SJSA1 (cell line): ENCODE measurements around the gene CHRNB1. TPM values are rescaled to one million over a fixed set of nuclear protein-coding genes. Genes with fewer than 3 reads are reported as not detected.

Source experiments
- DNase-seq, 2 experiments: peaks; one replicate each; pipeline ENCODE4 v3.0.0-alpha.2; 2015 to 2020; ENCODE audit warnings: low spot score in 2 of 2, low read depth in 1 of 2
- H3K27ac ChIP-seq: fragments of 250-450 bp; sonication (Bioruptor Pico); 2 replicates; pipeline ENCODE4 v1.5.1; 2020; ENCODE audit warnings: mild to moderate bottlenecking, moderate library complexity
- H3K27me3 ChIP-seq: fragments of 250-450 bp; sonication (Bioruptor Pico); replicated peaks from 2 replicates; pipeline ENCODE4 v1.5.1; 2020; ENCODE audit warnings: mild to moderate bottlenecking, moderate library complexity
- H3K36me3 ChIP-seq: fragments of 250-450 bp; sonication (Bioruptor Pico); 2 replicates; pipeline ENCODE4 v1.5.1; 2020; ENCODE audit warnings: mild to moderate bottlenecking
- H3K4me1 ChIP-seq: fragments of 250-450 bp; sonication (Bioruptor Pico); replicated peaks from 2 replicates; pipeline ENCODE4 v1.6.1; 2021; ENCODE audit warnings: mild to moderate bottlenecking
- H3K4me3 ChIP-seq: fragments of 250-450 bp; sonication (Bioruptor Pico); 2 replicates; pipeline ENCODE4 v1.5.1; 2020; ENCODE audit warnings: mild to moderate bottlenecking
- H3K9me3 ChIP-seq: fragments of 250-450 bp; sonication (Bioruptor Pico); replicated peaks from 2 replicates; pipeline ENCODE4 v1.5.1; 2020; ENCODE audit warnings: mild to moderate bottlenecking
- total RNA-seq: library from RNA; depleted of rRNA; stranded (reverse); fragments of >200 nt; shearing (Covaris generic); gene quantifications from 2 replicates; pipeline ENCODE4 v1.2.3, GENCODE V29; 2014

Gene CHRNB1
- total RNA-seq, 1 experiment from 2014 or later = 3.9 TPM

DNA sequence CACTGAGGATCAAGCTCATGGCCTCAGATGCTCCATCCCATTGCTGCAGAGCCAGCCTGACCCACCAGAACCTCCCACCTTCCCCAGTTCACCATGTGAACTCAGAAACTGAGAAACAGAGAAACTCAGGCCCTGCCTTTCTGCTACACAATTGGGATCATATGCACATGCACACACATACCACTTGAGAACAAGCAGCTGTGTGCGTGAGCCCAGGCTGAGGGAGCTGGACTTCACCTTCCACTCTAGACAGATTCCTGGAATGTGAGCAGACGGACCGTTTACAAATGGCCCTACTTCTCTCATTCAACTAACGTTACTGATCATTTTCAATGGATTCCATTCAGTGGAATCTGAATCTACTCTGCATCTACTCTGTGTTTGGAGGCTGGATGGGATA, 21.2 kb upstream of the CHRNB1 start:
- H3K27ac ChIP-seq = no peak overlapping the region
- DNase-seq = no peak
- no peaks in the 10 kb centered on the region for H3K4me1 ChIP-seq

DNA sequence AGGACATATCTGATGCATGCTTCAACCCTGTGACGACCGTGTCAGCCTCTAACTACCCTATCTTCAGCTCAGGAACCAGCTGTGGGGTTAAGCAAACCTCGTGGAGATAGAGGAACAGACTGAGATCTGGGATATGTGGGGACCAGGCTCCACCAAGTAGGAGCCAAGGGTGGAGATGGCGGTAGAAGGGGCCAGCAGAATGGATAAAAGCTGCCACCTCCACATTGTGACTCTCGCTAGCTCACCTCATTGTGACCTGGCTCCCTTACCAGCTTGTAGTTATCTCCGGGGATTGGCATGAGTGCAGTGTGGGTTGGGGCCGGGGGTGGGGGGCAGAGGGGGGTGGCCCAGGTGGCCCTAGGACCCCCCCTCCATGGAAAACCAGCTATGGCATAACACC, 19.5 kb upstream of the CHRNB1 start, which contains the start of gene SPEM2:
SPEM2 (plus strand) TSS at position 301 of the 400 bp plus-strand sequence; CDS start at position 374, 73 bp downstream.
- no peak within 1 kb of the TSS for H3K27ac ChIP-seq
- H3K9me3 ChIP-seq = no peaks in the 10 kb centered on the region
- no peak within 1 kb of the TSS for H3K4me3 ChIP-seq
- DNase-seq = no peak
- H3K4me1 ChIP-seq = no peaks in the 10 kb centered on the region
- no peaks in the 10 kb centered on the region for H3K27me3 ChIP-seq
- H3K36me3 ChIP-seq = no peaks in the 10 kb centered on the region

More for the DNA sequence above, 21.2 kb upstream of the CHRNB1 start:
- no peaks in the 10 kb centered on the region for H3K36me3 ChIP-seq
- H3K4me3 ChIP-seq = no peak overlapping the region
- H3K9me3 ChIP-seq = no peaks in the 10 kb centered on the region
- no peaks in the 10 kb centered on the region for H3K27me3 ChIP-seq

DNA sequence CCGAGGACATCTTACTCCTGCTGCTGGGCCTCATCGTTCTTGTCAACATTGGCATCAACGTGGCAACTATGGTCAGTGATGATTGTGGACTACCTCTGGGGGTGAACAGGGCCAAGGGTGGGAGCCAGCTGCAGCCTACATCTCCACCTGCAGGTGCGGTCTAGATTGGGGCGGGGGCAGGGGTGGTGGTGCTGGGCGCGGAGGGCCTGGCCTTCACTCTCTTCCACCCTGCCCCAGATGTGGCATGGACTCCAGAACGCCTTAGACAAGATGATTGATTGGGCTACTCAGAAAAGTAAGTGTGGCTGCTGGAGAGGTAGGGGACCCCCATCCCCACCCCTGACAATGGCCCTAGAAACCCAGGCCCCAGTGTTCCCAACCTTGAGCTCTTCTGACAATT, 19.1 kb upstream of the CHRNB1 start:
- H3K9me3 ChIP-seq = no peaks in the 10 kb centered on the region
- H3K4me1 ChIP-seq = no peaks in the 10 kb centered on the region
- no peak overlapping the region for H3K27ac ChIP-seq
- H3K4me3 ChIP-seq = no peak overlapping the region
- H3K36me3 ChIP-seq = no peaks in the 10 kb centered on the region
- H3K27me3 ChIP-seq = no peaks in the 10 kb centered on the region
- DNase-seq = no peak

DNA sequence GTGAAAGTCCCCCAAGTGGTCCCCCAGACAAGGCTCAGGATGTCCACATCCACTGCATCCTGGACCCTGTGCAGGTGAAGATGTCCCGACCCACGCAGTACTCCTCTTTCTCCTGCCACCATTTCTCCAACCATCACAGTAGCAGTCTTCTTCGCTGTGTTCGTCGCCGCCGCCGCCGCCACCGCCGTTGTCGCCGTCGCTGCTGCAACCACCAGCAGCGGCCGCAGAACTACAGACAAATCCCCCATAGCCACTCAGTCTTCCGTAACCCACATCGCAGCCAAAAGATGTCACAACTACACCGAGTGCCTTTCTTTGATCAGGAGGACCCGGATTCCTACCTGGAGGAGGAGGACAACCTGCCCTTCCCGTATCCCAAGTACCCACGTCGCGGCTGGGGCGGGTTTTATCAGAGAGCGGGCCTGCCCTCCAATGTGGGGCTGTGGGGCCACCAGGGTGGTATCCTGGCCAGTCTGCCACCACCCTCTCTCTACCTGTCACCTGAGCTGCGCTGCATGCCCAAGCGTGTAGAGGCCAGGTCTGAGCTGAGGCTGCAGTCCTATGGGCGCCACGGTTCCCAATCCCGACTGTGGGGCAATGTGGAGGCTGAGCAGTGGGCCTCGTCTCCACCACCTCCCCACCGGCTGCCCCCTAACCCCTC, 18.5 kb upstream of the CHRNB1 start:
- H3K9me3 ChIP-seq = no peaks in the 10 kb centered on the region
- H3K4me3 ChIP-seq = no peak overlapping the region
- no peaks in the 10 kb centered on the region for H3K27me3 ChIP-seq
- no peaks in the 10 kb centered on the region for H3K36me3 ChIP-seq
- H3K27ac ChIP-seq = no peak overlapping the region
- no peaks in the 10 kb centered on the region for H3K4me1 ChIP-seq
- no peak for DNase-seq

DNA sequence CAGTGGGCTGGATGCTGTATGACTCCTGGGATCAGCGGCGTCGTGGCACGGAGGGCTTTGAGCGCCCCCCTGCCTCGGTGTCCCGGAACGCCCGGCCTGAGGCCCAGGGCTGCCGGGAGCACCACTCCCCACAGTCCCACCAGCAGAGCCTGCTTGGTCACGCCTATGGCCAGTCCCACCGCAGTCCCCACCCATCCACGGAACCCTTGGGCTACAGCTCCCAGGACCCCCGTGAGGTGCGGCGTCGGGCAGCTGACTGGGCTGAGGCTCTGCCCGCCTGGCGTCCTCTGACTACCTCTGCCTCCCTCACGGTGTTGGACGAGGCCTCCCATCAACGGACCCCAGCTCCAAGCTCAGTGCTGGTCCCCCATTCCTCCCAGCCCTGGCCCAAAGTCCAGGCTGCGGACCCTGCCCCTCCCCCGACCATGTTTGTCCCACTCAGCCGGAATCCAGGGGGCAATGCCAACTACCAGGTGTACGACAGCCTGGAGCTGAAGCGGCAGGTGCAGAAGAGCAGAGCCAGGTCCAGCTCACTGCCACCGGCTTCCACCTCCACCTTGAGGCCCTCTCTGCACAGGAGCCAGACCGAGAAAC, 17.9 kb upstream of the CHRNB1 start:
- Histone ChIP-seq H3K36me3 (no peaks in the 10 kb centered on the region), H3K27me3 (no peaks in the 10 kb centered on the region), H3K4me3 (no peak overlapping the region), H3K9me3 (no peaks in the 10 kb centered on the region), H3K27ac (no peak overlapping the region), H3K4me1 (no peaks in the 10 kb centered on the region)
- DNase-seq = no peak

DNA sequence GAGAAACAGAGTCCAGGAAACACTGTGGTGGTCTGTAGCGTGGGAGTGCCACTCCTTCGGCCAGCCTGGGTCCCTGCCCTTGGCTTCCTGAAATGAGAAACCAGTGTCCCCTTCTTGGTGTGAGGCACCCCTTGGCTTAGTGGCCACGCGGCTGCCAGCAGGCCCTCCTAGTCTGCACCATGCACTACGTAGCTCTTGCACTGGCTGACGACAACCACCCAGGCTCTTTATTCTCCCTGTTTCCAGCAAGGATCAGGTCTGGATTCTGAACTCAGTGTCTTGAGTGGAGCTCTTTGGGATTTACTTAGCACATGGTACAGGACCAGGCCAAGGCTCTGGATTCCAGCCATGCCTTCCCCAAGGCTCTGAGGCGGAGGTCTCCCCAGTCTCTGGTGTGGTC, 17.3 kb upstream of the CHRNB1 start:
- H3K36me3 ChIP-seq = no peaks in the 10 kb centered on the region
- no peak overlapping the region for H3K4me3 ChIP-seq
- no peaks in the 10 kb centered on the region for H3K27me3 ChIP-seq
- DNase-seq = no peak
- H3K9me3 ChIP-seq = no peaks in the 10 kb centered on the region
- no peaks in the 10 kb centered on the region for H3K4me1 ChIP-seq
- no peak overlapping the region for H3K27ac ChIP-seq

DNA sequence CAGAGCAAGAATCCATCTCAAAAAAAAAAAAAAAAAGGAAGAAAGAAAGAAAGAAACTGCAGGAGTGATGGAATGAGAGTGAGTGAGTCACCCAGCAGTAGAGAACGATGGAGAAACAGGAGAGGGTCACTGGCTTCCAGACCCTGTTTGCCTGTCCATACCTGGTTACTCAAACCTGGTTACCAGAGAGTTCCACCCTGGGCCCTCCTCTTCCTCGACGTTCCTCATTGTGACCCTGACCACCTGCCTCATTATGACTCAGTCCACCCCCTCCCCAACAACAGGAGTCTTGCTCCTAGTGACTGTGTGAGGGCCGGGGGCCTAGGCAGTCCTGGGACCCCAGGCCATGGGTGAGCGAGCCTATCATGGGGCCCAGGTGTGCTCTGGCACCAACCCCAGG, 16.3 kb upstream of the CHRNB1 start, which contains the start of gene SPEM3:
SPEM3 (plus strand) TSS at position 301 of the 400 bp plus-strand sequence; CDS start at position 347, 46 bp downstream.
- no peak within 1 kb of the TSS for H3K27ac ChIP-seq
- H3K4me3 ChIP-seq = no peak within 1 kb of the TSS
- no peaks in the 10 kb centered on the region for H3K9me3 ChIP-seq

DNA sequence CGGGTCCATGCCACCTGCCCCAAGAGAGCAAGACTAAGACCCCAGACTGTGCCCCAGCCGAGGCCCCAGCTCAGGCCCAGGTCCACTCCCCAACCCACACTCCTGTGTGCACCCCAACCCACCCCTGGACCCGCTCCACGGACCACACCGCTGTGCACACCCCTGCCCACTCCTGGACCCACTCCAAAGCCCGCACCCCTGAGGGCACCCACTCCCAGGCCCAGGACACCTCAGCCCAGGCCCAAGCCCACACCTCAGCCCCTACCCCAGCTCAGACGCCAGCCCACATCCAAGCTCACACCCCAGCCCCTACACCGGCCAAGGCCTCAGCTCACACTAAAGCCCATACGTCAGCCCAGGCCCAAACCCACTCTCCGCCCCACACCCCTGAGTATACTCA, 15.1 kb upstream of the CHRNB1 start:
- Histone ChIP-seq H3K4me1 (no peaks in the 10 kb centered on the region), H3K4me3 (no peak overlapping the region), H3K9me3 (no peaks in the 10 kb centered on the region), H3K27me3 (no peaks in the 10 kb centered on the region), H3K36me3 (no peaks in the 10 kb centered on the region), H3K27ac (no peak overlapping the region)
- DNase-seq = no peak

More for the DNA sequence above, 16.3 kb upstream of the CHRNB1 start, which contains the start of gene SPEM3:
- DNase-seq = no peak
- Histone ChIP-seq H3K27me3 (no peaks in the 10 kb centered on the region), H3K36me3 (no peaks in the 10 kb centered on the region), H3K4me1 (no peaks in the 10 kb centered on the region)

DNA sequence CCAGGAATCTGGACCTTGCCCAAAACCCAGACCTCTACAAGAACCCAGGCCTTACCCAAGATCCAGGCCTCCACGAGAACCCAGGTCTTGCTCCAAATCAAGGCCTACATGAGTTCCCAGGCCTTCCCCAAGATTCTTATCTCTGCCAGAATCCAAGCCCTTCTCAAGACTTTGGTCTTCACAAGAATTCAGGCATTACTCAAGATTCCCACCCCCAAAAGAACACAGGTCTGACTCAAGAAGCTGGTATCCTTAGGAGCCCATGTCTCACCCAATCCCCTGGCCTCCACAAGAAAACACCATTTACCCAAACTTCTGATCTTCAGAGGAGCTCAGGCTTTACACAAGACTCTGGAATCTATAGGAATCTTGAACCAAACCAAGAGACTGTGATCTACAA, 13.6 kb upstream of the CHRNB1 start:
- Histone ChIP-seq H3K27ac (no peak overlapping the region), H3K4me3 (no peak overlapping the region), H3K9me3 (no peaks in the 10 kb centered on the region), H3K27me3 (0 out of 2 replicates have a peak, but pooled peaks cover 4% of the 10 kb centered on the region), H3K4me1 (peaks cover 10% of the 10 kb centered on the region), H3K36me3 (no peaks in the 10 kb centered on the region)
- DNase-seq = no peak

DNA sequence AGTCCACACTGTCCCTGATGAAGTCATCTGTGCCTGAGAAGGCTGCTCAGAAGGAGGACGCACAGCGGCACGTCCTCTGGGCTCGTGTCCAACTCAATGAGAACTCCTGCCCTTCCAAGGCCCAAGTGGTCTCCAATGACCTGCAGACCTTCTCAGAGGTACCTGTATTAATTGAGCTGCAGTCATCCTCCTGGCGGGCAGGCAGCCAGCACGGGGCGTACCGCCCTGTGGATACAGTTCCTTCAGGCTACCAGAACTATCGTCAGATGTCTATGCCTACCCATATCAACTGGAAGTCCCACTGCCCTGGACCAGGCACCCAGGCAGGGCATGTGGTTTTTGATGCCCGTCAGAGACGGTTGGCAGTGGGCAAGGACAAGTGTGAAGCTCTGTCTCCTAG, 12.6 kb upstream of the CHRNB1 start:
- H3K27ac ChIP-seq = no peak overlapping the region
- no peaks in the 10 kb centered on the region for H3K36me3 ChIP-seq
- H3K9me3 ChIP-seq = no peaks in the 10 kb centered on the region
- no peak overlapping the region for H3K4me3 ChIP-seq
- H3K27me3 ChIP-seq = 0 out of 2 replicates have a peak, but pooled peaks cover 13% of the 10 kb centered on the region
- DNase-seq = no peak
- peaks cover 21% of the 10 kb centered on the region for H3K4me1 ChIP-seq

DNA sequence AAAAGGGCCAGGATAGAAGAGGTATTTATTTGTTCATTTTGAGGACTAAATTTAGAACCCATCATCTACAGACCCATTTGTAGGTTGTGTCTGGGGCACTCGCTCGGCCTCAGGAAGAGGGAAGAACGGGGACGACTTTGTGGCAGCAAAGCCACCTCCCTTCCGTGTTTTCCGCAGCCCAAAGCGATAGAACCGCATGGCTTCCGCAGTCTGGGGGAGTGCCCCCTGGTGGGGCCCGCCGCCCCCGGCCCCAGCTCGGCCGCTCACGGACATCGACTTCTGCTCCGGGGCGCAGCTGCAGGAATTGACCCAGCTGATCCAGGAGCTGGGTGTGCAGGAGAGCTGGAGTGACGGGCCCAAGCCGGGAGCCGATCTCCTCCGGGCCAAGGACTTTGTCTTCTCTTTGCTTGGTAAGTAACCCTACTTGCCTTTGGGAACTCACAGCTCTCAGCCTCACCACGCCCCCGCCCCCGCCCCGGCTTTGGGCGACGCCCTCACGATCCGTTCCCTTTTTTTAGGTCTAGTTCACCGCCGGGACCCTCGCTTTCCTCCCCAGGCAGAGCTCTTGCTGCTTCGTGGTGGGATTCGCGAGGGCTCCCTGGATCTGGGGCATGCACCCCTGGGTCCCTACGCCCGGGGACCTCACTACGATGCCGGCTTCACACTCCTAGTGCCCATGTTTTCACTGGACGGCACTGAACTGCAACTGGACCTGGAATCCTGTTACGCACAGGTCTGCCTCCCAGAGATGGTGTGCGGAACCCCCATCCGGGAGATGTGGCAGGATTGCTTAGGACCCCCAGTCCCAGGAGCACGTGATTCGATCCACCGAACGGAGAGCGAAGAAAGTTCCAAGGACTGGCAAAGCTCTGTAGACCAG, 8.9 kb upstream of the CHRNB1 start:
- H3K36me3 ChIP-seq = no peaks in the 10 kb centered on the region
- no peak overlapping the region for H3K27ac ChIP-seq
- H3K4me3 ChIP-seq = no peak overlapping the region
- DNase-seq = no peak
- H3K9me3 ChIP-seq = no peaks in the 10 kb centered on the region
- peaks cover 34% of the 10 kb centered on the region for H3K4me1 ChIP-seq
- H3K27me3 ChIP-seq = peaks cover 46% of the 10 kb centered on the region

DNA sequence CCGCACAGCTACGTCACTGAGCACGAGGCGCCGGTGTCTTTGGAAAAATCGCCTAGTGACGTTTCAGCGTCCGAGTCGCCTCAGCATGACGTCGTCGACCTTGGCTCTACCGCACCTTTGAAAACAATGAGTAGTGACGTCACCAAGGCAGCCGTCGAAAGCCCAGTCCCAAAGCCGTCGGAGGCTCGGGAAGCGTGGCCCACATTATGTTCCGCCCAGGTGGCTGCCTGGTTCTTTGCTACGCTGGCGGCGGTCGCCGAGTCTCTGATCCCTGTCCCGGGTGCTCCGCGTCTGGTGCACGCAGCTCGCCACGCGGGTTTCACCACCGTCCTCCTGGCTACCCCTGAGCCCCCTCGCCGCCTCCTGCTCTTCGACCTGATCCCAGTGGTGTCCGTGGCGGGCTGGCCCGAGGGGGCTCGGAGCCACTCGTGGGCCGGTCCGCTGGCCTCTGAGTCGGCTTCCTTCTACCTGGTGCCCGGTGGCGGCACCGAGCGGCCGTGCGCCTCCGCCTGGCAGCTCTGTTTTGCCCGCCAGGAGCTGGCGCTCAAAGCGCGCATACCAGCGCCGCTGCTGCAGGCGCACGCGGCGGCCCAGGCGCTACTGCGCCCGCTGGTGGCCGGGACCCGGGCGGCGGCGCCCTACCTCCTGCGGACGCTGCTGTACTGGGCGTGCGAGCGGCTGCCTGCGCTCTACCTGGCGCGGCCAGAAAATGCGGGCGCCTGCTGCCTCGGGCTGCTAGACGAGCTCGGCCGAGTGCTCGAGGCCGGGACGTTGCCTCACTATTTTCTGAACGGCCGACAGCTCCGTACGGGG, 8.1 kb upstream of the CHRNB1 start:
- peak; percentile 68 to 70 for DNase-seq
- peak overlapping the region; percentile 31 for H3K4me3 ChIP-seq
- H3K4me1 ChIP-seq = peaks cover 34% of the 10 kb centered on the region
- H3K27me3 ChIP-seq = peaks cover 49% of the 10 kb centered on the region
- no peaks in the 10 kb centered on the region for H3K9me3 ChIP-seq
- no peak overlapping the region for H3K27ac ChIP-seq
- no peaks in the 10 kb centered on the region for H3K36me3 ChIP-seq

DNA sequence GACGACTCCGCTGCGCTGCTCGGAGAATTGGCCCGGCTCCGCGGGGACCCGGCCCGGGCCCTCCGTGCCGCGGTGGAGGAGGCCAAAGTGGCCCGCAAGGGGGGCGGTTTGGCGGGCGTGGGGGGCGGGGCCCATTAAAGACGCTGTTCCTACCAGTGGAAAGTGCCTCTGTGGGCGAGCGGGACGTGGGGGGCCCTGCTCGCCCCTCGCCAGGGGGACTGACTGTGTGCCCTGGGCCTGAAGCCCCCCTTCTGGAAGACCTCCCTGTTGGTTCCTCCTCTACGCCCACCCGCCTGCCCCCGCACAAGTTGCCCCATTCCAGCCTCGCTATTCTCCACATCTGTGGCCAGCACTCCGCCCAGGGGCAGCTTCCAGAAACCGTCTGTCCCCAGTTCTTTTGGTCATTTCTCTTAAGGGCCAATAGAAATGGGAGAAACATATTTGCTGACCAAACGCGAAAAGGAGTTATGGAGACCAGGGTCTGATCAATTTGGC, 7.4 kb upstream of the CHRNB1 start:
- Histone ChIP-seq H3K9me3 (no peaks in the 10 kb centered on the region), H3K4me3 (peak overlapping the region; percentile 31; the same call in 1 of the 2 replicates), H3K27me3 (peaks cover 51% of the 10 kb centered on the region), H3K27ac (no peak overlapping the region), H3K36me3 (no peaks in the 10 kb centered on the region), H3K4me1 (peaks cover 34% of the 10 kb centered on the region)
- no peak for DNase-seq
